OCI-LY3 (cell line): ENCODE results near the gene ABI3BP.

Experiments used
- H2AFZ ChIP-seq: fragments of 200-600, 300-600 bp; shearing (Covaris generic); 2 replicates; pipeline ENCODE4 v1.6.0; 2014; ENCODE audit warnings: antibody characterized with exemption, low read depth, low read length
- H3K27ac ChIP-seq: fragments of 200-600, 300-600 bp; sonication (generic); 2 replicates; pipeline ENCODE4 v1.5.1; 2014; ENCODE audit warnings: mild to moderate bottlenecking, low read length, moderate library complexity, mixed read lengths
- H3K27me3 ChIP-seq: fragments of 200-600, 300-600 bp; sonication (generic); 2 replicates; pipeline ENCODE4 v1.6.1; 2014; ENCODE audit warnings: low read depth, low read length, mixed read lengths
- H3K36me3 ChIP-seq: fragments of 200-600, 300-600 bp; sonication (generic); replicated peaks from 2 replicates; pipeline ENCODE3; 2014; ENCODE audit warnings: low read depth, low read length, mixed read lengths
- H3K4me1 ChIP-seq: fragments of 300-600, 200-600 bp; sonication (generic); 2 replicates; pipeline ENCODE4 v1.6.1; 2014; ENCODE audit warnings: low read length, mixed read lengths
- H3K4me2 ChIP-seq: fragments of 200-600, 300-600 bp; sonication (generic); 2 replicates; pipeline ENCODE4 v1.6.1; 2014; ENCODE audit warnings: low read length, mixed read lengths
- H3K4me3 ChIP-seq: fragments of 300-600, 200-600 bp; sonication (generic); 2 replicates; pipeline ENCODE4 v1.5.1; 2014; ENCODE audit warnings: antibody characterized with exemption, mild to moderate bottlenecking, low read length, moderate library complexity
- H3K79me2 ChIP-seq: fragments of 300-600, 200-600 bp; shearing (Covaris generic); 2 replicates; pipeline ENCODE4 v1.6.1; 2014; ENCODE audit warnings: mild to moderate bottlenecking, low read length, mixed read lengths
- H3K9ac ChIP-seq: fragments of 300-600, 200-600 bp; shearing (Covaris generic); 2 replicates; pipeline ENCODE4 v1.6.0; 2014; ENCODE audit warnings: mild to moderate bottlenecking, low read length, moderate library complexity
- H3K9me3 ChIP-seq: fragments of 200-600, 300-600 bp; shearing (Covaris generic); 2 replicates; pipeline ENCODE4 v1.6.1; 2014; ENCODE audit warnings: low read length, mixed read lengths; ENCODE audit not compliant: insufficient read depth
- H4K20me1 ChIP-seq: fragments of 200-600, 300-600 bp; sonication (generic); 2 replicates; pipeline ENCODE4 v1.6.1; 2016; ENCODE audit warnings: low read length, mixed read lengths; ENCODE audit not compliant: insufficient read depth
- EZH2phosphoT487 ChIP-seq: fragments of 200-600 bp; shearing (Covaris generic); IDR thresholded peaks from 2 replicates; pipeline ENCODE4 v1.6.1; 2018; ENCODE audit warnings: antibody characterized with exemption, mixed run types, low read depth
- TF ChIP-seq, protein P1 (sequence below): fragments of 200-600, 300-600 bp; sonication (generic); IDR thresholded peaks from 2 replicates; pipeline ENCODE4 v1.5.1; 2014; ENCODE audit warnings: antibody characterized with exemption, low read length, low read depth

The ABI3BP gene

DNA sequence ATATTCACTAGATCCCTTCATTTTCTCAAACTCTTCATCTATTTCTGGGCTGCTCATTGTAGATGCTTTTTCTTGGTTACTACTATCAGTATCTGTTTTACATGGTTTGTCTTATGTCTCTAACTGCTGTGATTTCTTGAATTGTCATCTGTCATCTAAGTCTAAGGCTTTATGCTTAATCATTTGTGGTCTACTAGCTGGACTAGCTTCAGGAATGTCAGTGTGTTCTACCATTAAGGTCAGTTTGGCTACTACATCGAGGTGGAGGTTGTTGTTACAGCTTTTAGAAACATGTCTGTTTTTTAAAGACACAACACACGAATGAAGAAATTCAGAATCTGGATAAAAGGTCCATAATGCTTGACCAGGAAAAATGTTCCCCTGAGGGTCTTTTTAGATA lies 82.2 kb downstream of the ABI3BP start:
- Histone ChIP-seq H3K4me2 (no peak overlapping the region), H4K20me1 (no peaks in the 10 kb centered on the region), H3K4me3 (no peak overlapping the region), H3K9ac (no peak overlapping the region), H3K79me2 (no peaks in the 10 kb centered on the region), H3K9me3 (no peaks in the 10 kb centered on the region), H3K36me3 (no peaks in the 10 kb centered on the region), H3K27ac (no peak overlapping the region), H3K27me3 (peaks cover 11% of the 10 kb centered on the region; the same call in 1 of the 2 replicates), H3K4me1 (no peaks in the 10 kb centered on the region), H2AFZ (no peak overlapping the region)
- TF ChIP-seq, protein P1, sequence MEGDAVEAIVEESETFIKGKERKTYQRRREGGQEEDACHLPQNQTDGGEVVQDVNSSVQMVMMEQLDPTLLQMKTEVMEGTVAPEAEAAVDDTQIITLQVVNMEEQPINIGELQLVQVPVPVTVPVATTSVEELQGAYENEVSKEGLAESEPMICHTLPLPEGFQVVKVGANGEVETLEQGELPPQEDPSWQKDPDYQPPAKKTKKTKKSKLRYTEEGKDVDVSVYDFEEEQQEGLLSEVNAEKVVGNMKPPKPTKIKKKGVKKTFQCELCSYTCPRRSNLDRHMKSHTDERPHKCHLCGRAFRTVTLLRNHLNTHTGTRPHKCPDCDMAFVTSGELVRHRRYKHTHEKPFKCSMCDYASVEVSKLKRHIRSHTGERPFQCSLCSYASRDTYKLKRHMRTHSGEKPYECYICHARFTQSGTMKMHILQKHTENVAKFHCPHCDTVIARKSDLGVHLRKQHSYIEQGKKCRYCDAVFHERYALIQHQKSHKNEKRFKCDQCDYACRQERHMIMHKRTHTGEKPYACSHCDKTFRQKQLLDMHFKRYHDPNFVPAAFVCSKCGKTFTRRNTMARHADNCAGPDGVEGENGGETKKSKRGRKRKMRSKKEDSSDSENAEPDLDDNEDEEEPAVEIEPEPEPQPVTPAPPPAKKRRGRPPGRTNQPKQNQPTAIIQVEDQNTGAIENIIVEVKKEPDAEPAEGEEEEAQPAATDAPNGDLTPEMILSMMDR = no peak
- no peak for TF ChIP-seq EZH2phosphoT487

DNA sequence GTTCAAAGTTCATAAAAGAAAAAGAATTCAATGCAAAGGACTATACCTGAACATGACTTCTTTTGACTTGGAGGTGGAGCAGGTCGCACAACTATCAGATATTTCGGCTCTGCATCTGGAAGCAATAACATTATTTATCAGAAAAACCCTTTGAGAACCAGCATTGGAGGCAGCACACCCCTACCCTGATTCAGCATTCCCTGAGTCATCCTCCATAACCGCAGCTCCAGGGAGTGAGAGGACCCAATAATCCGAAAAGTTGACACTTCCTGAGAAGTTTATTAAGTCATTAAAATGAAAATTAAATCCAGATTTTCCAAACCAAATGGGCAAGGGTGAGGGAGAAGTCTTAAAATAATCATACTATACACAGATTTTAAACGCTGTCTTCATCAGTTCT lies 90.6 kb downstream of the ABI3BP start:
- H3K4me1 ChIP-seq = peaks cover 27% of the 10 kb centered on the region
- peaks cover 8% of the 10 kb centered on the region for H3K27me3 ChIP-seq
- no peaks in the 10 kb centered on the region for H3K36me3 ChIP-seq
- no peak overlapping the region for H3K27ac ChIP-seq
- H3K4me2 ChIP-seq = no peak overlapping the region
- H2AFZ ChIP-seq = no peak overlapping the region
- no peak overlapping the region for H3K4me3 ChIP-seq
- no peaks in the 10 kb centered on the region for H3K79me2 ChIP-seq
- no peak overlapping the region for H3K9ac ChIP-seq
- H4K20me1 ChIP-seq = no peaks in the 10 kb centered on the region
- TF ChIP-seq, protein P1 = no peak
- no peak for TF ChIP-seq EZH2phosphoT487
- H3K9me3 ChIP-seq = no peaks in the 10 kb centered on the region

DNA sequence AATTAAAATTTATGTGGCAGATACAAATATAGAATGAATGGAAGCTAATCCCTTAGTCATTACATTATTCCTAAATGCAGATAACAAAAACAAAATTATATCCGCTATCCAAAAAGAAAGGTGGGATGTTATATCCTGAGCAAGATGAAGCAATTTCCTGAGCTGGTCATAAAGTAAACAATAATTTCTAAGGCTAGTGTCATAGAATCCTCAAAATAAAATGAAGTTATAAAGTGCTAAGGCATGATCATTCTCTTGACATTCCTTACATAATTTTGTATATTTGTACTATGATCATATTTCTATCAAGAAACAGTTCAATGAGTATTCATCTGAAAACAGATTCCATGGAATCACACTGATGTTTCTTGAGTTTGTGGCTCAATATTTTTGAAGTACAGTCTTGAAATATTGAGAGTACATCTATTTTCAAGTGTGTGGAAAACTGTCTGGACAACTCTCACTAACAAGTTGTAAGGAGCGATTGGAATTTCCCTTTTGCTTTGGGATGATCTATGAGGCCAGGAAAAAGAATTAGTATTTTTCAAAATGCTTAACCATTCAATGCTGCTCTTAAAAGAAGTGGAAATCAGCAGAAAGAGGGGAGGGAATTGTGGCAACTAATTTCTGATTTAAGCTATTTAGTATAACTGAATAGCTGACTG lies 92.4 kb downstream of the ABI3BP start:
- Histone ChIP-seq H4K20me1 (no peaks in the 10 kb centered on the region), H3K36me3 (no peaks in the 10 kb centered on the region), H3K9me3 (no peaks in the 10 kb centered on the region), H3K9ac (no peak overlapping the region), H3K4me3 (no peak overlapping the region), H3K4me2 (no peak overlapping the region), H3K79me2 (no peaks in the 10 kb centered on the region), H3K27ac (no peak overlapping the region), H3K27me3 (peaks cover 8% of the 10 kb centered on the region), H2AFZ (no peak overlapping the region), H3K4me1 (peaks cover 33% of the 10 kb centered on the region)
- TF ChIP-seq EZH2phosphoT487 = no peak
- TF ChIP-seq, protein P1 = no peak

DNA sequence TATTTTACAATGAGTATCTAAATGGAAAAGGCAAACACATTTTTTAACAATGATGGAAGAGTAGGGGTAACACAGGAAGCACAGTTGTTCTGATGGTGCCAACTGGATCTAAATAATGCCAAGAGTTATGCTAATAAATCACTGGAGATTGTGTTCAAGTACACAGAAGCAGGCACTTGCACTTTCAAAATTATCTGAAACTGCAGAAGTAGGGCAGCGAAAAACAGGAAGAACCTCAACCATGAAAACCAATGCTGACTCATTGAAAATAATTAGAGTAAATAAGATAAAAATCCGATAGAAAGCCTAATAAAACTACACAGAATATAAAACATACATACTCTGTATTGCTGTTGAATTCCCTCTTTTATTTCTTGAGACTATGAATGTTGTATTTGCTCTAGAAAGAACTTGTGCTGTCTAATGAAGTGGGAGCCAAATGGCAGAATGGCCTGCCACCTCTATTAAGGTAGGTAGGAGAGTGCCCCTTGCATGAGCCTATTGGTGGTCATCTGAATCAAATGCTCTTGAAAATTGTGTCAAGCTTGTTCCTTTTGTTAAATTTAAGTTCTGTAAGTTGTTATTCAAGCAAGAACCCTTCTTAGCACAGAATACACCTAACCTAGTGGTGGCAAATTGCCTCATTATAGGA lies 93.7 kb downstream of the ABI3BP start:
- H3K4me3 ChIP-seq = 0 out of 2 replicates have a peak overlapping the region, but pooled peaks have one; percentile 3
- TF ChIP-seq, protein P1 = no peak
- no peak for TF ChIP-seq EZH2phosphoT487
- H3K9ac ChIP-seq = no peak overlapping the region
- peak overlapping the region; percentile 52 for H3K4me2 ChIP-seq
- H4K20me1 ChIP-seq = no peaks in the 10 kb centered on the region
- no peaks in the 10 kb centered on the region for H3K9me3 ChIP-seq
- H3K27me3 ChIP-seq = peaks cover 8% of the 10 kb centered on the region
- no peak overlapping the region for H3K27ac ChIP-seq
- H3K79me2 ChIP-seq = no peaks in the 10 kb centered on the region
- H3K36me3 ChIP-seq = no peaks in the 10 kb centered on the region
- H3K4me1 ChIP-seq = peaks cover 37% of the 10 kb centered on the region
- no peak overlapping the region for H2AFZ ChIP-seq
